Endometrial microvascular endothelial cells (primary cell): Measurements from ENCODE around the gene ETFB. TPM values are rescaled to one million over a fixed set of nuclear protein-coding genes. Genes with fewer than 3 reads are reported as not detected.

ENCODE experiments used
- in situ Hi-C: cut with HindIII; loops from 2 replicates; pipeline ENCODE4 v1.10.0; 2017; ENCODE audit warnings: low sequenced_read_pairs, low pct_unique_long_range_greater_than_20kb; ENCODE audit errors: inconsistent ontology term
- total RNA-seq: library from RNA; depleted of rRNA; stranded (reverse); fragments of >200 nt; gene quantifications from one replicate; pipeline ENCODE4 v1.2.3, GENCODE V29; 2015; ENCODE audit errors: inconsistent ontology term

Gene ETFB
- total RNA-seq, 1 donor from 2014 or later: 87.7 TPM

DNA sequence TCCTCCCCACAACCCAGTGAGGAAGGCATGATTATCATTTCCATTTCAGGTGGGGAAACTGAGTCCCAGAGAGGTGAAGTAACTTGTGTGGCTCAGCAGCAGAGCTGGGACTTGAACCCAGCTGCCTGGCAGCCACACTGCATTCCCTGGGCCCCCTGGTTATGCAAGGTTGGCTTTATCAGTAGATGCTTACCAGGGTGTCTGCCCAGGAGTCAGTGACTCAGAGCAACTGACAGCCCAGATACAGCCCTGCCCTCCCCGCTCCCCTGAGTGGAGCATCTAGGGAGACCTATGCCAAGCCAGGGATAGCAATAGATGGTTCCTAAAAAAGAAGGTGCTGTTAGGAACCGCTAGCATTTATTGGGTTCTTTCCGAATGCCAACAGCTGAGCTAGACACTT is 48.8 kb downstream of the ETFB start:
- in situ Hi-C loops: no loop called here

GRCh38 chr19:51316688-51317087 is 49.5 kb downstream of the ETFB start:
- in situ Hi-C loops: no loop called here

GRCh38 chr19:51311351-51312257 is 54.6 kb downstream of the ETFB start, which contains the start of gene IGLON5:
TSS of gene IGLON5 (plus strand) at chr19:51311644. CDS start at chr19:51311848, 204 bp downstream.
- in situ Hi-C loops: no loop called here

- in situ Hi-C loops: no loop called here
Observed at GRCh38 chr19:51305479-51305878, 60.7 kb downstream of the ETFB start.

DNA sequence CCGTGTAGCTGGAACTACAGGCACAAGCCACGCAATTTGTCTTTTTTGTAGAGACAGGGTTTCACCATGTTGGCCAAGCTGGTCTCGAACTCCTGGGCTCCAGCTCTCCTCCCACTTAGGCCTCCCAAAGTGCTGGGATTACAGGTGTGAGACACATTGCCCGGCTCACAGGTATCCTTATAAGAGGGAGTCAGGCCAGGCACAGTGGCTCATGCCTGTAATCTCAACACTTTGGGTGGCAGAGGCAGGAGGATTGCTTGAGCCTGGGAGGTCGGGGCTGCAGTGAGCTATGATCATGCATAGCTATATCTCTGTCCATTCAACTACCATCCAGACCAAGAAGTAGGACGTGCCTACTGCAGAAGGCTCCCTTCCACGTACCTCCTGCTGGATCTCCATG is 64.9 kb downstream of the ETFB start:
- in situ Hi-C loops: no loop called here

DNA sequence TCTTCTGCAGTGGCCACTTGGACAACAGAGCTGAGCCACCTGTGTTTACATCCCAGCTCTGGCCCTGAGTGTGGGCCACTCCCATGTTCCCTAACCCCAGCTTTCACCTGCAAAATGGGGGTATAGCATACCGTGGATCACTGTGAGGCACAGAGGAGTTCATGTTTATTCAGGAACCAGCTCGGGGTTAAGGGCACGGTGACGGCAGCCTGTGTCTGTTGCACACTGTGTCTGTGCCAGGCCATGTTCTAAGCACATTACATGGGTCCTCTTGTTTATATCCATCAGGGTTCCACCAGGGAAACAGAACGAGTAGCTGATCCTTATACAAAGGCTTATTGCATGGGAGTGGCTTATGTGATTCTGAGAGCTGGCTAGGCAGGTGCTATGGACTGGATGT is 68.8 kb downstream of the ETFB start:
- in situ Hi-C loops: no loop called here

DNA sequence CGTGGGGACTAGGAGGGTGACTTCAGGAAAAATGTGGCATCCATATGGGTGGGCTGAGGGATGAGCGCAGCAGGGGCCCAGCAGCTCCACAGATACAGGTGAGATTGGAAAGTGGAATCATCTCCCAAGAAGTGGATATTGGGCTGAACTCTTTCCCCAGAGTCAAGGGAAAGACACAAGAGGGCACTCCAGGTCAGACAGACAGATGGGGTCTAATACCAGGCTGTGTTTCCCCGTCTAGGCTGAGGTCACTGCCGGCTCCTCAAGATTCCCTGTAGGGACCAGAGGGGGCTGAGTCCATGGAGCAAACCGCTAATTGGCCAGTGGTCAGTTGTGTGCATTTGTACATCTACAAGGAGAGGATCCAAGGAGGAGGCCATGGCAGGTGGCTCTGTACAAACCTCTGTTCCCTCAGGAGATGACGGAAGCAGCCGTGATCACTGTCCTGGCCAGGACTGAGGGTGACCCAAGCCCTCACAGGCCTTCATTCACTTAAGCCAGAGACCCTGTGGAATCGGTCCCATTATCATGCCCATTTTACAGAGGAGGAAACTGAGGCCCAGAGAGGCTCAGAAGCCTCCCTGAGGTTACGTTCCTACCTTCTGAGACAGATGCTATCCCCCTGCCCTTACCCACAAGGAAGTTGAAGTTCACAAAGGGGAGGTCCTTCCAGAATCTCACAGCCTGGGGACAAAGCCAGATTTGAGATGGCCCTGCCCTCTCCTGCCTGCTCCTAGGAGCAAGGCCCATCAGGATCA is 69.7 kb downstream of the ETFB start:
- in situ Hi-C loops: no loop called here

- in situ Hi-C loops: no loop called here
Observed at GRCh38 chr19:51295382-51296126, 70.6 kb downstream of the ETFB start.

Other genes with a start within 250 kb of the ETFB start
- gene SIGLEC9, start 241.5 kb downstream of the ETFB start, total RNA-seq: not detected
- gene SIGLEC7, start 224.1 kb downstream of the ETFB start, total RNA-seq: not detected
- gene CD33, start 141.3 kb downstream of the ETFB start, total RNA-seq: not detected
- gene SIGLECL1, start 115.3 kb downstream of the ETFB start, total RNA-seq: not detected
- not detected for gene IGLON5, start 54.7 kb downstream of the ETFB start, total RNA-seq
- not detected for gene VSIG10L, start 24.2 kb downstream of the ETFB start, total RNA-seq
- gene CLDND2, start 2.6 kb upstream of the ETFB start, total RNA-seq: not detected
- not detected for gene NKG7, start 6.3 kb upstream of the ETFB start, total RNA-seq
- gene LIM2, start 21.6 kb upstream of the ETFB start, total RNA-seq: not detected
- not detected for gene C19orf84, start 24.2 kb upstream of the ETFB start, total RNA-seq
- not detected for gene SIGLEC10, start 51.3 kb upstream of the ETFB start, total RNA-seq
- not detected for gene SIGLEC8, start 92.1 kb upstream of the ETFB start, total RNA-seq
- gene CEACAM18, start 112.2 kb upstream of the ETFB start, total RNA-seq: not detected
- gene SIGLEC12, start 135.4 kb upstream of the ETFB start, total RNA-seq: not detected
- gene SIGLEC6, start 165.3 kb upstream of the ETFB start, total RNA-seq: not detected
- gene ZNF175, start 204.9 kb upstream of the ETFB start, total RNA-seq: 7.0 TPM